Fibroblast of pulmonary artery (primary cell): ENCODE data around the gene STX11.

ENCODE experiments used
- DNase-seq: peaks from one replicate; pipeline ENCODE4 v3.0.0-alpha.2; 2010; ENCODE audit warnings: low read depth
- H3K4me3 ChIP-seq: replicated peaks from 2 replicates; pipeline ENCODE4 v1.5.1; 2011; ENCODE audit warnings: low read depth, mild to moderate bottlenecking, control low read depth, low read length, moderate library complexity
- CTCF ChIP-seq: IDR thresholded peaks from 2 replicates; pipeline ENCODE4 v1.5.1; 2011; ENCODE audit warnings: mild to moderate bottlenecking, control low read depth, low read length, inconsistent platforms; ENCODE audit errors: missing control alignments

The STX11 gene

GRCh38 chr6:144161975-144162374, 11.7 kb downstream of the STX11 start:
- TF ChIP-seq CTCF = no peak
- H3K4me3 ChIP-seq = no peak overlapping the region
- no peak for DNase-seq

- no peak overlapping the region for H3K4me3 ChIP-seq
- no peak for DNase-seq
- no peak for TF ChIP-seq CTCF
These were observed 12.7 kb downstream of the STX11 start for GRCh38 chr6:144162977-144163376.

- no peak for DNase-seq
These were observed 15.5 kb downstream of the STX11 start for GRCh38 chr6:144165784-144166183.

GRCh38 chr6:144170044-144170443, 19.7 kb downstream of the STX11 start:
- no peak for TF ChIP-seq CTCF
- DNase-seq = no peak
- H3K4me3 ChIP-seq = no peak overlapping the region

More at GRCh38 chr6:144165784-144166183, 15.5 kb downstream of the STX11 start:
- H3K4me3 ChIP-seq = no peak overlapping the region
- no peak for TF ChIP-seq CTCF

GRCh38 chr6:144171406-144171805, 21.1 kb downstream of the STX11 start:
- no peak overlapping the region for H3K4me3 ChIP-seq
- TF ChIP-seq CTCF = no peak
- no peak for DNase-seq

- TF ChIP-seq CTCF = no peak
- no peak for DNase-seq
- no peak overlapping the region for H3K4me3 ChIP-seq
These were observed 23.7 kb downstream of the STX11 start for GRCh38 chr6:144174006-144174405.

GRCh38 chr6:144176043-144176442, 25.7 kb downstream of the STX11 start:
- TF ChIP-seq CTCF = no peak
- no peak overlapping the region for H3K4me3 ChIP-seq
- no peak for DNase-seq
